ENCODE data around the gene TMC1.

TMC1 gene

DNA sequence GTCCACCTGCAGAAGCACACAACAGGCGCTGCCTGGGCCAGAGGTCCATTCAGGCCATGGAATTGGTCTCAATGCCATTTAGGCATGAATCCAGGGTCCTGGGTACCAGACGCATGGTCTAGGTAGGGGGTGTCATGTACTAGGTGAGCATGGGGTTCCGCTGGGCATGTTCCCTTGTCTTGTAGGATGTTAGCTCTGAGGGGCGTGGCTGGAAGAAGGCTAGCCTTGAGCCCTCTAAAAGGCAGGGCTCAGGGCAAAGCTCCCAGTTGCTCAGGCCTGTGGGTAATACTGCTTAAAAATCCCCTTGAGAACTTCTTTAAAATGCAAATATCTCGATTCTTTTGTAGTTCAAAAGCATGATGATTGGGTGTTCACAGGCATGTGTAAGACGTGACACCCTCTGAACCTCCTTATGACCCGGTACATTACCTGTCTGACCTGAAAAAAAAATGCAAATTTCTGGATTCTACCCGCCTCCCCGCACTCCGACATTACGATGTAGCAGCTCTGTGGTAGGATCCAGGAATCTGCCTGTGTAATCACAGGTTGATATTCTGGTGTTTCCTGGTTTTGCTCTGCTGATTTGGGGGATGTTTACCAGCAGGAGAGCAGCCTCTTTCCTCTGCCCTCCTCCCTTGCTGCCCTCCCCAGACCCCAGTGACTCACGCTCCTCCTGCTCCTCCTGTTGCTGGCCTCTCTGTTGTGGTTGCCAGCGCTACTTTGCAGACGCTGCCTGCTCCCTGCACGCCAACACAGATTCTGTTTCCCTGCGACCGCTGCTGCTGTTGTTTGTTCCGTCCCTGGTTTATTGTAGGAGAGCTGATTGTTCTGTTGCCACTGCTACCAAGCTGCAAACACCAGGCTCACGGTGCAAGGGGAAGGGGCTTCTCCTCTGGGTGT is 5.7 kb downstream of the TMC1 start:
- DNase-seq: peak; percentile 82 to 86 (median 84)

DNA sequence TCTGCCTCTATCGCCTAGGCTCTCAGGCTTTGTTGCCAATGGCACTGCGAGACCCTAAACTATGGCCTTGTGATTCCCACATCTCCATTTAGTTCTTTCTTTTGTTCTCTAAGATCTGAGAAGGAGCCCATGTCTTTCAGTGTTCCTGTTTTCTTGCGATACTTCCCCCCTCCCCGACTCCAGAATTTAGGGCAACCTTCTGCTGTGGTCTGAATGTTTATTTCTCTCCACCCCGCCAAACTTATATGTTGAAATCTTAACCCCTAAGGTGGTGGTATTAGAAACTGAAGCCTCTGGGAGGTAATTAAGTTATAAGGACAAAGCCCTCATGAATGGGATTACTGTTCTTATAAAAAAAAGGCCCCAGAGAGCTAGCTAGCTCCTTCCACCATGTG is 6.4 kb downstream of the TMC1 start:
- DNase-seq: peak; percentile 16 to 24 (median 18)

DNA sequence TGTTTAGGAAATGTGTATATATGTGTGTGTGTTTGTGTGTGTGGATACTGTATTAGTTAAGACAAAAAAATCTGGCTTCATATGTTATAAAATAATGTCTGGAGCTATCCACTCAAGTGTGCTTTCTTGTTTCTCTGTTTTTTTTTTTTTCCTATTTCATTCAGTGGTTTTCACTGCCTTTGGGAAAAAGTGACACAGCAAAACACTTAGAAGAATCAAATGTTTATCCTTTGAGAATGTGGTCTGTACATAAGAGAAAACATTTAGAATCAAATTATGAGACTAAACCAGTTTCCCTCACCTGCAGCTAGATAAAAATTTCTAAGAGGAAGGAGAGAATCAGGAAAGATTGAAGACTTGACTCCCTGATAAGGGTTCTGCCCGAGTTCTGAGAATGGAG is 8.1 kb downstream of the TMC1 start:
- no peak for DNase-seq

DNA sequence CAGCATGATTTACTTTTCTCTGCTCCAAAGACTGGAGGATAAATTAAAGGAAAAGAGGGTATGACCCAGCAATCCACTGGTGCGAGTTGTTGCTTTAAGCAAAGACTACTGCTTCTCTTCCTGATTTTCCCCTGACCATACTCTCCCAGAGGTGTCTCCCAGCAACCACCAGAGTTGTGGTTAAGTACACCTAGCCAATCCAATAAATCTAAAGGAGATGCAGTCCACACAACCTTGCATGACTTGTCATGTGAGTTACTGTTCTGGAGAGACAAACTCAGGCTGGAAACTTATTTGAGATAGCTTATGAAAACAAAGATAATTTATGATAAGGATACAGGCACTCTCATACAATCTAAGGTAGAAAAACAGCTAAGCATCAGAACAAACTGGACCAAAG is 11.9 kb downstream of the TMC1 start:
- DNase-seq: no peak

DNA sequence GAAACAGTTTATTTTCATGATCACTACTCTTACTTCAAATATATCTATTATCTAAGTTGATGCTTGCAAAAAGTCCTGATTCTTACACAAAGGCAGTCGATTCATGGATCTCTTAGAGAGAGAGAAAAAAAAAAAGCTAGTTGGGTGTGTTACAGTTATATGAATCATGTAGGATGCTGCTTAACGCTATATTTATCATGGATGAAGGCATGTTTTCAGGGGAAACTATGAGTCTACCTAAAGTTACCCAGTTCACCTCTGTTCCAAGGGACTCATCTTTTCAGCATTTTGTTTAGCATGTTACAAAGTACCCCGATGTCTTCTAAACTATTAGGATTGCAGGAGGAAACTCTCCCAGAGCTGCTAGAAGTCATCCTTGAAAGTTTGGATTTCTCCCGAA is 13.5 kb downstream of the TMC1 start:
- DNase-seq: no peak

DNA sequence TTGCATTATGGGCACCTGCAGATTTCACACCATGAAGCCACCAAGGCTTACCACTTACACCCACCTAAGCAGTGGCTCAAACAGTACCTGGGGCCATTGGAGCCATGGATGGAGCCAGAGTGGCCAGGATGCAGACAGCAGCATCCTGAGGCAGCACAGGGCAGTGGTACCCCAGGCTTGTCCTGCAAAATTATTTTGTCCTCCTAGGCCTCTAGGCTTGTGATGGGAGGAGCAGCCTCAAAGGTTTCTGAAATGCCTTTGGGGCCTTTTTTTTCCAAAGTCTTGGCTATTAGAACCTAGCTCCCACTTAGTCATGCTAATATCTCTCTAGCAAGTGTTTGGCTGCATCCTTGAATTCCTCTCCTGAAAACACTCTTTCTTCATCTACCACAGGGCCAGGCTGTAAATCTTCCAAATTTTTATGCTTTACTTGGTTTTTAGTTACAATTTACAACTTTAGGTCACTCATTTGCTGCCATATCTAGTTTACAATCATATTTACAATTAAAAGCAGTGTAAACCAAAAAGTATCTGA is 15.7 kb downstream of the TMC1 start:
- DNase-seq: no peak

DNA sequence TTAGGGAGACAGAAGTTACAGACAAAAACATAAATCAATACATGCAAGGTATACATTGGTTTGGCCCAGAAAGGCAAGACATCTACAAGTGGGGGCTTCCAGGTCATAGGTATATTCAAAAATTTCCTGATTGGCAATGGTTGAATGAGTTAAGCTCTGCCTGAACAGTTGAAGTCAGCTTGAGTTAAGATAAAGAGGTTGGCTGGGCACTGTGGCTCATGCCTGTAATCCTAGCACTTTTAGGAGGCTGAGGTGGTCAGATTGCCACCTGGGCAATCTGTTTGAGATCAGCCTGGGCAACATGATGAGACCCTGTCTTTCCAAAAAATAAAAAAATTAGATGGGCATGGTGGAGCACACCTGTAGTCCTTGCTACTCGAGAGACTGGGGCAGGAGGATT is 16.3 kb downstream of the TMC1 start:
- DNase-seq: no peak

DNA sequence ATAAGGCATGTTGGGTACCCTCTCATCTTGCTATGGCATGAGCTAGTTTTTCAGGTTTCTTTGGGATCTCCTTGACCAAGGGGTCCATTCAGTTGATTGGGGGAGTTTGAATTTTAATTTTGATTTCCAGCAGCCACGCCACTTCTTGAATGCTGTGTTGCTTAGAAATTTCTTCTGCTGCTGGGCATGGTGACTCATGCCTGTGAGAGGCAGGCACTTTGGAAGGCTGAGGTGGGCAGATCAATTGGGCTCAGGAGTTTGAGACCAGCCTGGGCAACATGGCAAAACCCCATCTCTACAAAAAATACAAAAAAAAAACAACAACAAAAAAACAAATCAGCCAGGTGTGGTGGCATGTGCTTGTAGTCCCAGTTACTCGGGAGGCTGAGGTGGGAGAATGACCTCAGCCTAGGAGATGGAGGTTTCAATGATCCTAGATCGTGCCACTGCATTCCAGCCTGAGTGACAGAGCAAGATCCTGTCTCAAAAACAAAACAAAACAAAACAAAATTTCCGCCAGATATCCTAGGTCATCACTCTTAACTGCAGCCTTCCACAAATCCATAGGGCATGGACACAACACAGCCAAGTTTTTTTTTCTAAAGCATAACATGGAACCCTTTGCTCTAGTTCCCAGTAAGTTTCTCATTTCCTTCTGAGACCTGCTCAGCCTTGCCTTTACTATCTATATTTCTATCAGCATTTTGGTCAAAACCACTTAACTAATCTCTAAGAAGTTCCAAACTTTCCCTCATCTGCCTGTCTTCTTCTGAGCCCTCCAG is 17.7 kb downstream of the TMC1 start:
- no peak for DNase-seq

DNA sequence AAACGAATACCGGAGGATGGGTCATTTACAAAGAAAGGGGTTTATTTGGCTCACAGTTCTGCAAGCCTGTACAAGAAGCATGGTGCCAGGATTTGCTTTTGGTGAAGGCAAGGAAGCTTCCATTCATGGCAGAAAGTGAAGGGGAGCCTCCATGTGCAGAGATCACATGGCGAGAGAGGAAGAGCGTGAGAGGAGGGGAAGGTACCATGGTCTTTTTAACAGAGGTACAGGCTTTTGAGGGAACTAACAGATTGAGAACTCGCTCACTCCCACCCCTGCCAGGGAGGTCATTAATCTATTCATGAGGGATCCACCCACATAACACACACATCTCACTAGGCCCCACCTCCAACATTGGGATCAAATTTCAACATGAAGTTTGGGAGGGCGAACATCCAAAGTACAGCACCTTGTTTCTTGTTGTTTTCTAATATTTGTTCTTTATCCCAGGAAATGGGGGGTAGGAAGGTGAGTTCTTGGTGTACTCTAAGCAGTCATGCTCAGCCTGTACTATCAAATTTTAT is 18.5 kb downstream of the TMC1 start:
- DNase-seq: no peak

DNA sequence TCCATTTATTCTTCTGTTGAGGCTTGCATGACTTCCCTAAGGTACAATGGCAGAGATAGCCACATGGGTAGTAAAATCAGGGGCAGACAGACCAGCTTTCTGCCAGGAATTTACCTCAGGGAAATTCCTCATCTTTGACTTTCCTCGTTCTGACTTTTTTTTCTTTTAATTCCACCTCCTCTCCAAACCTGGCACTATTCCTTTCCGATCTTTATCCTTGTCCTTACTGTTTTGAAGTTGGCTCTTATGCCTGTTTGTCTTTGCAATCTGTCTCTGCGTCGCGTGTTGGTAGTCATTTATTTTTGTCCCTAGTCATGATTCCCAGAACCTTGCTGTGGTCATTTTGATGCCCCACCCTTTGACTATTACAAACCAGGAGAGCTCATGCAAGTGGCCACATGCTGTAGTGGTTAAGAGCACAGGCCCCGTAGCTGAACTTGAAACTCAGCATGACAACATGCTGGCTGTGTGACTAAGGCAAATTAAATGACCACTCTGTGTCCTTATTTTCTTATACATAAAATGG is 19.0 kb downstream of the TMC1 start:
- peak in 2 of 3 donors; percentile 14 to 15 for DNase-seq

DNA sequence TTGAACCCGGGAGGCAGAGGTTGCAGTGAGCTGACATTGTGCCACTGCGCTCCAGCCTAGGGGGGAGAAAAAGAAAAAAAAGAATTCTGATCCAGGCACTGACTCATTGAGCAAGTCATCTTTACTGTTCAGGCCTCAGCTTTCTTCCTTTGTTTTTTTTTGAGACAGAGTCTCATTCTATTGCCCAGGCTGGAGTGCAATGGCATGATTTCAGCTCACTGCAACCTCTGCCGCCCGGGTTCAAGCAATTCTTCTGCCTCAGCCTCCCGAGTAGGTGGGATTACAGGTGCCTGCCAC is 21.1 kb downstream of the TMC1 start:
- peak; percentile 10 to 32 (median 29) for DNase-seq

DNA sequence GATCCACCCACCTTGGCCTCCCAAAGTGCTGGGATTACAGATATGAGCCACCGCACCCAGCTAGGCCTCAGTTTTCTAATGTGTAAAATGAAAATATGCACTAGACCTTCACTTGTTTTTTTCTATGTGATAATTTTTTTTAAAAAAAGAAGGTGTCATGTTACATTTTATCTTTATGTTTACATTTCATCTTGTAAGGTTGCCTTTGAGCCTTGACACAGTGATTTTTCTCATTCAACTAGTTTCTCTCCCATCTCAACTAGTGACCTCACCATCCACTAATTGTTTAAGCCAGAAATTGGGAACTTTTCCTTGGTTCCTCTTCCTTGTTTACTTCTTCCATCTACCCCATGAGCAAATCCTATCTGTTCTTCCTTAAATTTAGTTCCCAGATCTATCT is 21.5 kb downstream of the TMC1 start:
- DNase-seq: peak in 2 of 3 donors; percentile 23 to 35

DNA sequence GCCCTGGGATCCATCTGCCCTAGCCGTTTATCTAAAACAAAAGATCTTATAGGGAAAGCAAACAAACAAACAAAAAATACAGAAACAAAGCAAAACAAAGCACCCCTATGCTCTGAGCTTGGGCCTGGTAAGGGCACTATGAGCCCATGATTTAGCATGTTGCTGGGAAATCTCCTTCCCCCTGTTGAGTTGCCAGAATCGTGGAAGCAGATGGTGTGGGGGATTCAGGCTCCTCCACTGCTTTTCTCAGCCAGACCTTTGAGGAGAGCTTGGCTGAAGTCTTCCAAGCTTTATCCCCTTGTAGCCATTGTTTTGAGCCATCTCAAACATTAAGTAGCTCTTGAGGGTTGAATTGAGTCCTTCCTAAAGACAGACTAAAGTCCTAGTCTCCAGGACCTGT is 29.9 kb downstream of the TMC1 start:
- no peak for DNase-seq

DNA sequence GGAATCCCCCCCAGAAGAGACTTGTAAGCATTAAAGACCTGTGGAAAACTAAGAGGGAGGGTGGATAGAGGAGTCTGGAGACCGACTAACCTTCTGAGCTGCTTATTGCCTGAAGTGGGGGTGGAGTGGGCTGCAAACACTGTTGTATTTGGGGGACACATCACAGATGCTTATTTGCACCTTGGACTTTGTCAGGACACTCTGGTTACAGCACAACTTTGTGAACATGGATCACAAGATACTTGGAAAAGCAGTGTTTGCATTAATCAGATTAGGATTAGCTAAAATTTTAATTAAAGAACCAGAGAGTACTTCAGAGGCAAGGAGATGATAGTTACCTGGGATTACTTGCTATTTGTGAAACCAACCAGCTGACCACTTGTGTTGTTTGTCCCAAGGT is 30.9 kb downstream of the TMC1 start:
- DNase-seq: no peak

DNA sequence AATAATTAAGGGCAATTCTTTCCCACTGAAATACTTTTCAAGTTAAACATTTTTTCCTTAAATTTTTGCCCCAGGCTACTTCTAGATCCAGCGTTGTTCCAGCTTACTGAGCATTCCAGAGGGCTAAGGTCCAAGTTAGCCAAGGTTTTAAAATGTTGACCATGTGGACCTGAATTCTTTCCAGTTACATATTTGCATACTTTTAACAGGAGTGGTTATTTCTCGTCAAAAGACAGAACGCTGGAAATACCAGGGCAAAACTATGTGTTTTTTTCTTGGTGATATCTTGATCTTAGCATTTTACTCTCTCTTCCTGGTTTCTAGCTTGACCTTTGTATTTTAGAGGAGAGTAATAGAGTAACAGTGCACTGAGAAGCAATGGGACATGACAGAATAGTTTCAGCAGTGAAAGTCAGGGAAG is 32.8 kb downstream of the TMC1 start:
- DNase-seq: no peak

DNA sequence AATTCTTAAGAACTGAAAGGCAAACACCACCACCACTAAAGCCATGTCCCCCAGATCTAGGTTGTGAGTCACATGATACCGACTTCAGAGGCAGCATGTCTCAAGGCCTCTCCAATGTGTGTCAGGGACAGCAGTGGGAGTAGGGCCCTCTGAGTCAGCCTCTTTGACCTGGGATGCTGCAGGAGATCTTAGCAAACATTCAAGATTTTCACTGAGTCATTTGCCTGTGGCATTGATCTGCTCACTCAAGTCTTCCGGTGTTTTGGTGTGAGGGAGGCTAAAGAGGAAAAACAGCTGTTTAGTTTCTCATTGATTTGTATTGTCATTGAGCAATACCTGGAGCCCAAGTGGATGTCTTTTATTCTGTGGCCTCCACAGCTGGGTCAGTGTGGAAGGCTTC is 36.1 kb downstream of the TMC1 start:
- peak; percentile 89 to 95 (median 93) for DNase-seq

DNA sequence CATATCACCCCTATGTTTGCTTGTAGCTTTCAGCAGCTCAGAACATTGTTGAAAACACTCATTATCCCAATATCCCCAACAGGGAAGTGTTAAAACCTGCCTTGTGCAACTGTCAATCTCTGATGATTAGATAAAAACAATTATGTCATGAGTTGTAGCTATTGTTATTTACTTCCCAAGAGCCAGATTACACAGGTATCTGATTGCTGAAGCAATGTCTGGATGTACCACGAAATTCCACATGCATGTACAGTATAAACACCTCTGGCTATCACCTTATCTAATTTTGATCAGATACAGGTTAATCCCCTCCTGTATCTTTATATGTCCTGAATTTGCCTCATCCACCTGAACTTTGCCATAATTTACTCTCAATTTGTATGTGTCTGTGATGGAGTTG is 38.7 kb downstream of the TMC1 start:
- no peak for DNase-seq

DNA sequence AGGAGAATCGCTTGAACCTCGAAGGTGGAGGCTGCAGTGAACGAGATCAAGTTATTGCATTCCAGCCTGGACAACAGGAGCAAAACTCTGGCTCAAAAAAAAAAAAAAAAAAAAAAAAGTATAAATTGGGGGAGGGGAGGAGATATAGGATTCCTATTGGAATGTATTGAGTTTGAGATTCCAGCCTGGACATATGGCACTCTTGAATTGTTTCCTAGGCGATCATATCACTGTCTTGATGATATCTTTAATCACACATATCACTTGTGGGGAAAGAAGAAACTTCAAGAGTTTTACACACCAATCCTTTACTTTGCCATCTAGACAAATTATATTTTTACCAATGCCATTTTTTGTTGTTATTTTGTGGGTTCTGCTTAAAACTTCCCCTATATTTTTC is 42.4 kb downstream of the TMC1 start:
- no peak for DNase-seq

DNA sequence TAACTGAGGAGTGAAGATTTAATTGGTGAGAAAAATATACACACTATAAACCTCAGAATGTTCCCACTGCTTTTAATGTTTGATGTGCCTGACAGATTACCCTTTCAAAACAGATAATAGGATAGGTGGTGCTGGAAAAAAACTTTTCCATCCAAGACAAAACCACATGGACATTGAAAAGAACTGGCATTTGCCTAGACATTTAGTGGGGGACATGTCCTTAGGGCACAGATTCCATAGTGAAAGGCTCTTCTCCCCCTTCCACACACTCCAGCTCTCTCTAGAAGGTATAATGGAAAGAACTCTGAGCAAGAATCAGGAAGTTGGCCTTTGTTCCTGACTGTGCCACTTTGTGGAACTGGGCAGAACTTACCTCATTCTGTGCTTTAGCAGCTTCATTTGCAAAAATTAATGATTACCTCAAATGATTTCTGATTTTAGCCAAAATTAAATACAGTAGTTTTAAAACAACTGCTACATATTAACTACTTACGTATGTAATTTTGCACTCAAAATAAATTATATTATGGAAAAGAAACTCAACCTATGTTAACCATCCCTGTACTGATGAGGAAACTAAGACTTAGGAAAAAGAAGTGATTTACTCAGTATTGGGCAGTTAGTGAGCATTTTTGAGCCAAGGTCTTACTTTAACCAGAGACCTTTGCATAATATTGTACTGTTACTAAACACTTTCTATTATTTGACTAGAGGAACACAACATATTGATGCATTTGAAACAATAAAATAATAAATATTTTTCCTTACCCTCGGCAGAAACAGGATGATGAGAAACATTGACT is 43.3 kb downstream of the TMC1 start:
- DNase-seq: peak; percentile 24 to 49 (median 44)

DNA sequence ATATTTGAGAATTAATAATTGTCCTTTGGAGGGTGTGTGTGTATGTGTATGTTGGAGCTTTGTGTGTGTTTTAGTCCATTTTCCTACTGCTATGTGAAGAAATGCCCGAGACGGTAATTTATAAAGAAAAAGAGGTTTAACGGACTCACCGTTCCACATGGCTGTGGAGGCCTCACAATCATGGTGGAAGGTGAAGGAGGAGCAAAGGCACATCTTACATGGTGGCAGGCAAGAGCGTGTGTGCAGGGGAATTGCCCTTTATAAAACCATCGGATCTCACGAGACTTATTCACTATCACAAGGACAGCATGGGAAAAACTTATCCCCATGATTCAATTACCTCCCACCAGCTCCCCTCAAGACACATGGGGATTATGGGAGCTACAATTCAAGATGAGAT is 44.1 kb downstream of the TMC1 start:
- DNase-seq: no peak

DNA sequence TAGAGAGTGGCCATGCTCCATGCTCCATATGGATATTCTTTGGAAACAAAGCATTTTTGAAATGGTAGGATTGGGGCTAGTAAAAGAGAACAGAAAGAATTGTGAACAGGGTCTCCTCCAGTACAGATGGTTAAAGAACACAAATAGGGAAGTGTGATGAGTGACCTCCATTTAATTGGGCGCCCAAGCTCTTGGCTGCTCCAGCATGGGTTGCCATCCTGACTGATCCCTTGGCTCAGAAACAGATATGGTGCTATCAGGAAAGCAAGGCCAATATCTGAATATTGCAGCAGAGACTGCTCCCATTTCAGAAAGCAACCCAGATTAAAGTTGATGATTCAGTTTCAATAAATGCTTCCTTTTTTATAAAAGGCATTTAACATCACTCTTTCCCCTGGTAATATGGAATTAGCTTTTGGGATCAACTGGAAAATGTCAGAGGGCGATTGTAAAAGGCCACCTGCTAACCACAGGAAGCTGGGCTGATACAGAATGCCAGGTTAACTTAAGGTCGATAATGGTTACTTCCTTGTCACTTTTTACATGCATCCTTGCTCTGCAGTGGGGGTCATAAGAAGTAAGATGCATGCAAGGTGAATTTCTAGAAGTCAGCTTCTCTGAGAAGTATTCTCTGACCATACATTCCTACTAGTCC is 52.9 kb downstream of the TMC1 start:
- DNase-seq: no peak

DNA sequence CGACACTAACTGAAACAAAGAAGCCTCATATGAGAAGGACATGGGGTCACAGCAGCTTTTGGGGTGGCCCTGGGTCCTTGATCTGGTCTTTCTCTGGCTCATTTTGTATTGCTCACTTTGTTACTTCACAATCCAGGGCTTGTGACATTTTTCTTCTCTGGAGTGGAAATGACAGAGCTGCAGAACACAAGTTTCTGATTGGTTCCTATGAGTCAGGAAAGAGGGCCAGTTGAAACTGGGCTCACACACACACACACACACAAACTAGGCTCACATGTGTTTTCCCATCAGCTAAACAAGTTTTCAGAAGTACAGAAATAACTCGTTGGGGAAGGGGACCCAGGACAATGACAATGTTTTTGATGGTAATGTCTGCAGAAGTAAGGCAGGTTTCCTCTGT is 54.3 kb downstream of the TMC1 start:
- DNase-seq: peak in 1 of 3 donors; percentile 35
